Osteoblast (primary cell): ENCODE results near the gene NUDT3. TPM values are rescaled to one million over a fixed set of nuclear protein-coding genes. Genes with fewer than 3 reads are reported as not detected.

ENCODE experiments used
- DNase-seq: peaks from one replicate; pipeline ENCODE4 v3.0.0; 2011; ENCODE audit warnings: low spot score, mixed read lengths; ENCODE audit not compliant: insufficient read length; ENCODE audit errors: missing footprints
- H2AFZ ChIP-seq: 2 replicates; pipeline ENCODE4 v1.6.0; 2011; ENCODE audit warnings: mild to moderate bottlenecking, low read length
- H3K27ac ChIP-seq: 2 replicates; pipeline ENCODE4 v1.5.1; 2011; ENCODE audit warnings: mild to moderate bottlenecking, low read depth, low read length, moderate library complexity
- H3K27me3 ChIP-seq: 2 replicates; pipeline ENCODE4 v1.6.0; 2012; ENCODE audit warnings: mild to moderate bottlenecking, control low read depth, inconsistent platforms, low read length, moderate library complexity; ENCODE audit not compliant: insufficient read depth
- H3K36me3 ChIP-seq: 2 replicates; pipeline ENCODE4 v1.5.1; 2011; ENCODE audit warnings: mild to moderate bottlenecking, low read length, control low read depth, moderate library complexity; ENCODE audit not compliant: insufficient read depth
- H3K4me1 ChIP-seq: 2 replicates; pipeline ENCODE4 v1.5.1; 2011; ENCODE audit warnings: mild to moderate bottlenecking, low read length, control low read depth, moderate library complexity; ENCODE audit not compliant: insufficient read depth
- H3K4me2 ChIP-seq: 2 replicates; pipeline ENCODE4 v1.6.0; 2011; ENCODE audit warnings: mild to moderate bottlenecking, low read length; ENCODE audit not compliant: insufficient read depth
- H3K4me3 ChIP-seq: fragments of 200-600 bp; sonication (generic); 3 replicates; pipeline ENCODE4 v1.5.1; 2012; ENCODE audit warnings: mild to moderate bottlenecking, low read length, inconsistent platforms; ENCODE audit not compliant: insufficient read depth
- H3K79me2 ChIP-seq: 2 replicates; pipeline ENCODE4 v1.6.0; 2012; ENCODE audit warnings: mild to moderate bottlenecking, low read length, control low read depth, inconsistent platforms; ENCODE audit not compliant: insufficient read depth
- H3K9me3 ChIP-seq: 2 replicates; pipeline ENCODE4 v1.5.1; 2011; ENCODE audit warnings: low read depth, low read length, control low read depth
- H4K20me1 ChIP-seq: 2 replicates; pipeline ENCODE4 v1.6.0; 2012; ENCODE audit warnings: mild to moderate bottlenecking, low read length, control low read depth; ENCODE audit not compliant: insufficient read depth
- total RNA-seq: library from RNA; depleted of rRNA; stranded (reverse); fragments of >200 nt; gene quantifications from 2 replicates; pipeline ENCODE4 v1.2.3, GENCODE V29; 2012
- TF ChIP-seq, protein P1 (sequence below): IDR thresholded peaks from 2 replicates; pipeline ENCODE4 v1.5.1; 2011; ENCODE audit warnings: mild to moderate bottlenecking, low read depth, low read length, moderate library complexity; ENCODE audit errors: extremely low read depth

NUDT3 gene
- total RNA-seq, 1 donor: 37.6 TPM

DNA sequence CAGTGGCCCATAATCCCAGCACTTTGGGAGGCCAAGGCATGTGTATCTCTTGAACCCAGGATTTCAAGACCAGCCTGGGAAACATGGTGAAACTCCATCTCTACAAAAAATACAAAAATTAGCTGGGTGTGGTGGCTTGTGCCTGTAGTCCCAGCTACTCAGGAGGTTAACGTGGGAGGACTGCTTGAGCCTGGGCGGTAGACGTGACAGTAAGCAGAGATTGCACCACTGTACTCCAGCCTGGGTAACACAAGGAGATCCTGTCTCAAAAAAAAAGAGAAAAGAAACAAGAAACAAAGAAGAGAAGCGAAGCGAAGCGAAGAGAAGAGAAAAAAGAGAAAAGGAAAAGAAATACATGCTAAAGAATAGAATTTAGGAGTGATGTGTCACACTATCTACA, 69.2 kb downstream of the NUDT3 start:
- Histone ChIP-seq H3K4me1 (peaks cover 13% of the 10 kb centered on the region), H3K9me3 (no peaks in the 10 kb centered on the region), H3K79me2 (peaks cover 32% of the 10 kb centered on the region), H3K4me2 (no peak overlapping the region), H3K27ac (no peak overlapping the region), H3K27me3 (no peaks in the 10 kb centered on the region), H2AFZ (no peak overlapping the region), H3K4me3 (no peak overlapping the region), H4K20me1 (peaks cover 12% of the 10 kb centered on the region), H3K36me3 (no peaks in the 10 kb centered on the region)
- DNase-seq: no peak
- TF ChIP-seq, protein P1, sequence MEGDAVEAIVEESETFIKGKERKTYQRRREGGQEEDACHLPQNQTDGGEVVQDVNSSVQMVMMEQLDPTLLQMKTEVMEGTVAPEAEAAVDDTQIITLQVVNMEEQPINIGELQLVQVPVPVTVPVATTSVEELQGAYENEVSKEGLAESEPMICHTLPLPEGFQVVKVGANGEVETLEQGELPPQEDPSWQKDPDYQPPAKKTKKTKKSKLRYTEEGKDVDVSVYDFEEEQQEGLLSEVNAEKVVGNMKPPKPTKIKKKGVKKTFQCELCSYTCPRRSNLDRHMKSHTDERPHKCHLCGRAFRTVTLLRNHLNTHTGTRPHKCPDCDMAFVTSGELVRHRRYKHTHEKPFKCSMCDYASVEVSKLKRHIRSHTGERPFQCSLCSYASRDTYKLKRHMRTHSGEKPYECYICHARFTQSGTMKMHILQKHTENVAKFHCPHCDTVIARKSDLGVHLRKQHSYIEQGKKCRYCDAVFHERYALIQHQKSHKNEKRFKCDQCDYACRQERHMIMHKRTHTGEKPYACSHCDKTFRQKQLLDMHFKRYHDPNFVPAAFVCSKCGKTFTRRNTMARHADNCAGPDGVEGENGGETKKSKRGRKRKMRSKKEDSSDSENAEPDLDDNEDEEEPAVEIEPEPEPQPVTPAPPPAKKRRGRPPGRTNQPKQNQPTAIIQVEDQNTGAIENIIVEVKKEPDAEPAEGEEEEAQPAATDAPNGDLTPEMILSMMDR: no peak

DNA sequence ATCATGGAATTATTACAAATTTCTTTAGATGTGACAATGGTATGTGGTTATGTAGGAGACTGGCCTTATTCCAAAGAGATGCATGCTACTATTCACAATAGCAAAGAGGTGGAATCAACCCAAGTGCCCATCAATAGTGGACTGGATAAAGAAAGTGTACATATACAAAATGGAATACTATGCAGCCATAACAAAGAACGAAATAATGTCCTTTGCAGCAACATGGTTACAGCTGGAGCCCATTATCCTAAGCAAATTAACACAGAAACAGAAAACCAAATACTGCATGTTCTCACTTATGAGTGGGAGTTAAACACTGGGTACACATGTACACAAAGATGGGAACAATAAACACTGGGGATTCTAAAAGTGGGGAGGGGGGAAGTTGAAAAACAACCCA, 69.7 kb downstream of the NUDT3 start:
- Histone ChIP-seq H3K9me3 (no peaks in the 10 kb centered on the region), H3K4me2 (no peak overlapping the region), H3K27me3 (no peaks in the 10 kb centered on the region), H4K20me1 (peaks cover 14% of the 10 kb centered on the region), H3K4me3 (no peak overlapping the region), H3K36me3 (no peaks in the 10 kb centered on the region), H2AFZ (no peak overlapping the region), H3K4me1 (peaks cover 15% of the 10 kb centered on the region), H3K27ac (no peak overlapping the region), H3K79me2 (peaks cover 32% of the 10 kb centered on the region)
- TF ChIP-seq, protein P1: no peak
- DNase-seq: no peak

DNA sequence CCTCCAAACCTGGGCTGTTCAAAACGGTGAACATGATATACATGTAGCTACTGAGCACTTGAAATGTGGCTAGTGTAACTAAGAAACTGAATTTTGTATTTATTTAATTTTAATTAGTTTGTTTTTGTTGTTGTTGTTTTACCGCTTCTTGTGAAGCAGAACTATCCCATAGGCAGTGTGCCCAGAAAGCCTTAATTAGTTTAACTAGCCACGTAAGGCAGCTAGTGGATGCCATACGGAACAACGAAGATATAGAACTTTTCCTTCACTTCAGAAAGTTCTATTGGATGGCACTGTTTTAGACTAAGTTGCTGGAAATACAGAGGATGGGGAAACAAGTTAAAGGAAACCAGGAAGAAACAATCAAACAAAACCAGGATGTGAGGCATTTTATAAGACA, 70.6 kb downstream of the NUDT3 start:
- TF ChIP-seq, protein P1: no peak
- H3K27ac ChIP-seq: no peak overlapping the region
- no peak overlapping the region for H3K4me2 ChIP-seq
- H3K9me3 ChIP-seq: no peaks in the 10 kb centered on the region
- peaks cover 19% of the 10 kb centered on the region for H3K4me1 ChIP-seq
- no peaks in the 10 kb centered on the region for H3K36me3 ChIP-seq
- no peaks in the 10 kb centered on the region for H3K27me3 ChIP-seq
- H4K20me1 ChIP-seq: peaks cover 21% of the 10 kb centered on the region
- no peak overlapping the region for H3K4me3 ChIP-seq
- H2AFZ ChIP-seq: no peak overlapping the region
- DNase-seq: no peak
- H3K79me2 ChIP-seq: peaks cover 39% of the 10 kb centered on the region

DNA sequence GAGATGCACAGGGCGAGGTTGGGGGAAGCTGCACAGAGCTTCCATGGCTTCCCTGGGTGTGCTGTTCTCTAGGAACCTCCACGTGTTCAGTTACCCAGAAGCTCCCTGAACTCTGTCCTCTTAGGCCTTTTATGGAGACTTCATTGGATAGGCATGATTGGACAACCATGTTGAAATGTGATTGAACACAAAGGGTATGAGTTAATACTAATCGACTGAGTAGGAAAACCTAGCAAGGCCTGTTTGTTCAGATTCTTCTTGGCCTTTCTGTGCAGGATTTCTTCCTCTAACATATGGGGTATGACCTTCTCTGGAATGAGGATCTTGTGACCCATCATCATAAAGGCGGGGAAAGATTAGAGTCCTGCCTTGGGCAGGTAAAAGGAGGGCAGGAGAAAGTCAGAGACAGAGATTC, 73.0 kb downstream of the NUDT3 start:
- H4K20me1 ChIP-seq: peaks cover 31% of the 10 kb centered on the region
- no peak overlapping the region for H3K27ac ChIP-seq
- H3K4me3 ChIP-seq: no peak overlapping the region
- no peaks in the 10 kb centered on the region for H3K9me3 ChIP-seq
- TF ChIP-seq, protein P1: no peak
- DNase-seq: no peak
- H2AFZ ChIP-seq: no peak overlapping the region
- peaks cover 47% of the 10 kb centered on the region for H3K79me2 ChIP-seq
- H3K4me1 ChIP-seq: peaks cover 11% of the 10 kb centered on the region
- no peaks in the 10 kb centered on the region for H3K27me3 ChIP-seq
- no peak overlapping the region for H3K4me2 ChIP-seq
- H3K36me3 ChIP-seq: no peaks in the 10 kb centered on the region
